H1 (cell line): ENCODE measurements around the gene PLBD2.

Experiments
- EP300 ChIP-seq, 2 experiments: IDR thresholded peaks; 1 replicate in 1 of 2; 2 replicates in 1 of 2; pipeline ENCODE4 v1.6.1; 2011 to 2012; ENCODE audit warnings: low read depth in 2 of 2, low read length in 2 of 2, mild to moderate bottlenecking in 2 of 2, borderline replicate concordance in 1 of 2, inconsistent platforms in 1 of 2, moderate library complexity in 1 of 2
- EZH2 ChIP-seq: fragments of 200-600 bp; sonication (generic); IDR thresholded peaks from 2 replicates; pipeline ENCODE4 v1.7.1; 2012; ENCODE audit warnings: low read depth, mild to moderate bottlenecking, moderate library complexity, low read length, inconsistent platforms; ENCODE audit not compliant: severe bottlenecking
- NRF1 ChIP-seq: IDR thresholded peaks from 2 replicates; pipeline ENCODE4 v1.6.1; 2011; ENCODE audit warnings: mild to moderate bottlenecking, low read depth, low read length, improper control_type of control experiment
- PHF8 ChIP-seq: fragments of 200-600 bp; sonication (generic); conservative IDR thresholded peaks from 2 replicates; pipeline ENCODE4 v1.7.1; 2012; ENCODE audit warnings: low read depth, mild to moderate bottlenecking, inconsistent platforms, low read length, moderate library complexity
- POLR2A ChIP-seq, 2 experiments: IDR thresholded peaks; 1 replicate in 1 of 2; 2 replicates in 1 of 2; pipeline ENCODE4 v1.6.1; 2011; ENCODE audit warnings: low read depth in 2 of 2, low read length in 2 of 2, mild to moderate bottlenecking in 2 of 2; ENCODE audit errors: control extremely low read depth in 1 of 2
- SAP30 ChIP-seq: fragments of 300-600 bp; sonication (generic); IDR thresholded peaks from 2 replicates; pipeline ENCODE4 v1.7.1; 2012; ENCODE audit warnings: low read length, moderate library complexity, mild to moderate bottlenecking, inconsistent platforms; ENCODE audit not compliant: insufficient read depth, insufficient replicate concordance
- SP1 ChIP-seq: IDR thresholded peaks from 2 replicates; pipeline ENCODE4 v1.6.1; 2011; ENCODE audit warnings: low read depth, low read length
- SP4 ChIP-seq: IDR thresholded peaks from 2 replicates; pipeline ENCODE4 v1.6.1; 2012; ENCODE audit warnings: low read length, inconsistent platforms
- TBP ChIP-seq: IDR thresholded peaks from 2 replicates; pipeline ENCODE4 v1.6.1; 2011; ENCODE audit warnings: low read depth, low read length, improper control_type of control experiment
- YY1 ChIP-seq: IDR thresholded peaks from 2 replicates; pipeline ENCODE4 v1.6.1; 2011; ENCODE audit warnings: low read depth, mild to moderate bottlenecking, low read length
- TF ChIP-seq, protein P1 (sequence below), 3 experiments: IDR thresholded peaks; 1 replicate in 2 of 3; 2 replicates in 1 of 3; pipeline versions ENCODE4 v1.5.1 to v1.6.1; 2011; ENCODE audit warnings: low read length in 3 of 3, mild to moderate bottlenecking in 3 of 3, inconsistent platforms in 2 of 3, low read depth in 1 of 3, moderate library complexity in 1 of 3; ENCODE audit not compliant: insufficient read depth in 1 of 3; ENCODE audit errors: control extremely low read depth in 1 of 3

DNA sequence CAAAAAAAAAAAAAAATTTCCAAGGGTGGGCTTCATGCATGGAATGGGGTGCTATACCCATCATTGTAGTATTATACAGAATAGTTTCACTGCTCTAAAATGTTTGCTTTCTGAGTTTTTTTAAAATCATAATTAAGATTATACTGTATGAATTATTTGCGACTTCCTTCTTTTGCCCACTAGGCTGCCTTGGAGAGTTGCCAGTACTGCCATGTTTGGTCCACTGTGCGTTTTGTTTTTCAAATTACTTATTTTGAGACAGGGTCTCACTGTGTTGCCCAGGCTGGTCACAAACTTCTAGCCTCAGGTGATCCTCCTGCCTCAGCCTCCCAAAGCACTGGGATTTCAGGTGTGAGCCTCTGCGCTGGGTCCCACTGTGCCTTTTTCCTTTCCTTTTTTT, 19.9 kb downstream of the PLBD2 start:
- TF ChIP-seq EP300 (IDR thresholded peaks at IDR 0.05; ENCODE audit: borderline replicate concordance in 1 of 2, low read depth in 2 of 2, low read length in 2 of 2) = no peak
- no peak for TF ChIP-seq NRF1
- no peak for TF ChIP-seq SAP30
- TF ChIP-seq, protein P1, sequence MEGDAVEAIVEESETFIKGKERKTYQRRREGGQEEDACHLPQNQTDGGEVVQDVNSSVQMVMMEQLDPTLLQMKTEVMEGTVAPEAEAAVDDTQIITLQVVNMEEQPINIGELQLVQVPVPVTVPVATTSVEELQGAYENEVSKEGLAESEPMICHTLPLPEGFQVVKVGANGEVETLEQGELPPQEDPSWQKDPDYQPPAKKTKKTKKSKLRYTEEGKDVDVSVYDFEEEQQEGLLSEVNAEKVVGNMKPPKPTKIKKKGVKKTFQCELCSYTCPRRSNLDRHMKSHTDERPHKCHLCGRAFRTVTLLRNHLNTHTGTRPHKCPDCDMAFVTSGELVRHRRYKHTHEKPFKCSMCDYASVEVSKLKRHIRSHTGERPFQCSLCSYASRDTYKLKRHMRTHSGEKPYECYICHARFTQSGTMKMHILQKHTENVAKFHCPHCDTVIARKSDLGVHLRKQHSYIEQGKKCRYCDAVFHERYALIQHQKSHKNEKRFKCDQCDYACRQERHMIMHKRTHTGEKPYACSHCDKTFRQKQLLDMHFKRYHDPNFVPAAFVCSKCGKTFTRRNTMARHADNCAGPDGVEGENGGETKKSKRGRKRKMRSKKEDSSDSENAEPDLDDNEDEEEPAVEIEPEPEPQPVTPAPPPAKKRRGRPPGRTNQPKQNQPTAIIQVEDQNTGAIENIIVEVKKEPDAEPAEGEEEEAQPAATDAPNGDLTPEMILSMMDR (IDR thresholded peaks at IDR 0.05; ENCODE audit: control extremely low read depth in 1 of 3, insufficient read depth in 1 of 3, low read depth in 1 of 3, low read length in 3 of 3) = no peak
- no peak for TF ChIP-seq EZH2
- no peak for TF ChIP-seq TBP
- no peak for TF ChIP-seq SP1
- TF ChIP-seq POLR2A (IDR thresholded peaks at IDR 0.05; ENCODE audit: control extremely low read depth in 1 of 2, low read depth in 2 of 2, low read length in 2 of 2) = no peak
- TF ChIP-seq YY1 = no peak
- no peak for TF ChIP-seq PHF8
- no peak for TF ChIP-seq SP4
